AML-193 (cell line): ENCODE measurements around the gene MLLT3.

ENCODE experiments used
- DNase-seq, 2 experiments: peaks; one replicate each; lab custom pipeline; 2025; lab: John Stamatoyannopoulos, UW

The MLLT3 gene

GRCh38 chr9:20335668-20336332, 286.5 kb downstream of the MLLT3 start:
- no peak for DNase-seq

- no peak for DNase-seq
Observed at GRCh38 chr9:20333991-20334390, 288.3 kb downstream of the MLLT3 start.

- no peak for DNase-seq
Observed at GRCh38 chr9:20331095-20331685, 291.1 kb downstream of the MLLT3 start.

GRCh38 chr9:20330688-20331087, 291.6 kb downstream of the MLLT3 start:
- no peak for DNase-seq

GRCh38 chr9:20326516-20326915, 295.8 kb downstream of the MLLT3 start:
- DNase-seq = no peak

GRCh38 chr9:20325008-20325407, 297.3 kb downstream of the MLLT3 start:
- no peak for DNase-seq

- no peak for DNase-seq
Observed at GRCh38 chr9:20322212-20322611, 300.1 kb downstream of the MLLT3 start.

- DNase-seq = no peak
Observed at GRCh38 chr9:20321423-20322082, 300.7 kb downstream of the MLLT3 start.

- DNase-seq = no peak
Observed at GRCh38 chr9:20320921-20321320, 301.4 kb downstream of the MLLT3 start.

- DNase-seq = no peak
Observed at GRCh38 chr9:20319641-20320337, 302.5 kb downstream of the MLLT3 start.

GRCh38 chr9:20319241-20319640, 303.1 kb downstream of the MLLT3 start:
- DNase-seq = no peak

GRCh38 chr9:20317701-20318100, 304.6 kb downstream of the MLLT3 start:
- DNase-seq = no peak

GRCh38 chr9:20316372-20316771, 305.9 kb downstream of the MLLT3 start:
- no peak for DNase-seq

GRCh38 chr9:20315677-20316076, 306.6 kb downstream of the MLLT3 start:
- DNase-seq = no peak

GRCh38 chr9:20314981-20315380, 307.3 kb downstream of the MLLT3 start:
- no peak for DNase-seq

- DNase-seq = no peak
Observed at GRCh38 chr9:20313415-20313814, 308.9 kb downstream of the MLLT3 start.

GRCh38 chr9:20312732-20313131, 309.6 kb downstream of the MLLT3 start:
- DNase-seq = no peak

- no peak for DNase-seq
Observed at GRCh38 chr9:20310024-20310423, 312.3 kb downstream of the MLLT3 start.

- no peak for DNase-seq
Observed at GRCh38 chr9:20309124-20309523, 313.2 kb downstream of the MLLT3 start.

GRCh38 chr9:20307621-20308020, 314.7 kb downstream of the MLLT3 start:
- no peak for DNase-seq

- DNase-seq = no peak
Observed at GRCh38 chr9:20305452-20305851, 316.8 kb downstream of the MLLT3 start.

GRCh38 chr9:20303996-20304395, 318.3 kb downstream of the MLLT3 start:
- DNase-seq = no peak

GRCh38 chr9:20303066-20303465, 319.2 kb downstream of the MLLT3 start:
- DNase-seq = no peak
